ENCODE data around the gene TMPRSS6.

- TF ChIP-seq, protein P1, sequence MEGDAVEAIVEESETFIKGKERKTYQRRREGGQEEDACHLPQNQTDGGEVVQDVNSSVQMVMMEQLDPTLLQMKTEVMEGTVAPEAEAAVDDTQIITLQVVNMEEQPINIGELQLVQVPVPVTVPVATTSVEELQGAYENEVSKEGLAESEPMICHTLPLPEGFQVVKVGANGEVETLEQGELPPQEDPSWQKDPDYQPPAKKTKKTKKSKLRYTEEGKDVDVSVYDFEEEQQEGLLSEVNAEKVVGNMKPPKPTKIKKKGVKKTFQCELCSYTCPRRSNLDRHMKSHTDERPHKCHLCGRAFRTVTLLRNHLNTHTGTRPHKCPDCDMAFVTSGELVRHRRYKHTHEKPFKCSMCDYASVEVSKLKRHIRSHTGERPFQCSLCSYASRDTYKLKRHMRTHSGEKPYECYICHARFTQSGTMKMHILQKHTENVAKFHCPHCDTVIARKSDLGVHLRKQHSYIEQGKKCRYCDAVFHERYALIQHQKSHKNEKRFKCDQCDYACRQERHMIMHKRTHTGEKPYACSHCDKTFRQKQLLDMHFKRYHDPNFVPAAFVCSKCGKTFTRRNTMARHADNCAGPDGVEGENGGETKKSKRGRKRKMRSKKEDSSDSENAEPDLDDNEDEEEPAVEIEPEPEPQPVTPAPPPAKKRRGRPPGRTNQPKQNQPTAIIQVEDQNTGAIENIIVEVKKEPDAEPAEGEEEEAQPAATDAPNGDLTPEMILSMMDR (IDR thresholded peaks at IDR 0.05; ENCODE audit: low read depth, low read length, poor library complexity, severe bottlenecking), result no peak
- TF ChIP-seq EZH2phosphoT487 (IDR thresholded peaks at IDR 0.05; ENCODE audit: borderline replicate concordance, low read length), result no peak
Observed at GRCh38 chr22:37121887-37122591, 12.5 kb upstream of the TMPRSS6 start.

Data from DOHH2 (cell line).